GM19351 (cell line): Measurements from ENCODE around the gene ZFAND5.
A peak's percentile ranks its signal among the peaks of the same experiment; 100 is the strongest.

Source experiments
- ATAC-seq: cut with Tn5 transposase; IDR thresholded peaks from one replicate; pipeline ENCODE4 v1.9.1; 2021; ENCODE audit warnings: mild to moderate bottlenecking, moderate library complexity; ENCODE audit not compliant: unreplicated experiment

Gene ZFAND5

GRCh38 chr9:72364679-72365524 lies at the start of gene ZFAND5:
Gene ZFAND5, minus strand, starts transcription at chr9:72365208. Its CDS starts 4,430 bp downstream, at chr9:72360778.
- peak; percentile 74 for ATAC-seq

- ATAC-seq = no peak
Observed at GRCh38 chr9:72412483-72413040, 47.6 kb upstream of the ZFAND5 start.

- ATAC-seq = no peak
Observed at GRCh38 chr9:72410214-72410613, 45.2 kb upstream of the ZFAND5 start.

- ATAC-seq = no peak
Observed at GRCh38 chr9:72407114-72407513, 42.1 kb upstream of the ZFAND5 start.

GRCh38 chr9:72402744-72403143 lies 37.7 kb upstream of the ZFAND5 start:
- no peak for ATAC-seq

- ATAC-seq = no peak
Observed at GRCh38 chr9:72401396-72401795, 36.4 kb upstream of the ZFAND5 start.

GRCh38 chr9:72400866-72401265 lies 35.9 kb upstream of the ZFAND5 start:
- no peak for ATAC-seq

GRCh38 chr9:72399391-72399790 lies 34.4 kb upstream of the ZFAND5 start:
- ATAC-seq = no peak

GRCh38 chr9:72396247-72397091 lies 31.5 kb upstream of the ZFAND5 start:
- no peak for ATAC-seq

- ATAC-seq = no peak
Observed at GRCh38 chr9:72394066-72394465, 29.1 kb upstream of the ZFAND5 start.

GRCh38 chr9:72390907-72391306 lies 25.9 kb upstream of the ZFAND5 start:
- no peak for ATAC-seq

GRCh38 chr9:72386186-72386585 lies 21.2 kb upstream of the ZFAND5 start:
- no peak for ATAC-seq

GRCh38 chr9:72384710-72385485 lies 19.9 kb upstream of the ZFAND5 start:
- no peak for ATAC-seq

GRCh38 chr9:72383978-72384709 lies 19.1 kb upstream of the ZFAND5 start:
- no peak for ATAC-seq

- no peak for ATAC-seq
Observed at GRCh38 chr9:72382405-72382804, 17.4 kb upstream of the ZFAND5 start.

GRCh38 chr9:72377041-72377440 lies 12.0 kb upstream of the ZFAND5 start:
- ATAC-seq = no peak

GRCh38 chr9:72371151-72371550 lies 6.1 kb upstream of the ZFAND5 start:
- no peak for ATAC-seq

GRCh38 chr9:72365525-72366256 lies 683 bp upstream of the ZFAND5 start:
- ATAC-seq = peak; percentile 34

- peak; percentile 36 for ATAC-seq
Observed at GRCh38 chr9:72363908-72364678, 915 bp downstream of the ZFAND5 start.
